GM18499 (cell line): Measurements from ENCODE around the gene SLC26A11.
A peak's percentile ranks its signal among the peaks of the same experiment; 100 is the strongest.

ENCODE experiments used
- ATAC-seq: cut with Tn5 transposase; IDR thresholded peaks from one replicate; pipeline ENCODE4 v1.9.1; 2021; ENCODE audit warnings: moderate number of reproducible peaks; ENCODE audit not compliant: insufficient read depth, unreplicated experiment

The SLC26A11 gene

DNA sequence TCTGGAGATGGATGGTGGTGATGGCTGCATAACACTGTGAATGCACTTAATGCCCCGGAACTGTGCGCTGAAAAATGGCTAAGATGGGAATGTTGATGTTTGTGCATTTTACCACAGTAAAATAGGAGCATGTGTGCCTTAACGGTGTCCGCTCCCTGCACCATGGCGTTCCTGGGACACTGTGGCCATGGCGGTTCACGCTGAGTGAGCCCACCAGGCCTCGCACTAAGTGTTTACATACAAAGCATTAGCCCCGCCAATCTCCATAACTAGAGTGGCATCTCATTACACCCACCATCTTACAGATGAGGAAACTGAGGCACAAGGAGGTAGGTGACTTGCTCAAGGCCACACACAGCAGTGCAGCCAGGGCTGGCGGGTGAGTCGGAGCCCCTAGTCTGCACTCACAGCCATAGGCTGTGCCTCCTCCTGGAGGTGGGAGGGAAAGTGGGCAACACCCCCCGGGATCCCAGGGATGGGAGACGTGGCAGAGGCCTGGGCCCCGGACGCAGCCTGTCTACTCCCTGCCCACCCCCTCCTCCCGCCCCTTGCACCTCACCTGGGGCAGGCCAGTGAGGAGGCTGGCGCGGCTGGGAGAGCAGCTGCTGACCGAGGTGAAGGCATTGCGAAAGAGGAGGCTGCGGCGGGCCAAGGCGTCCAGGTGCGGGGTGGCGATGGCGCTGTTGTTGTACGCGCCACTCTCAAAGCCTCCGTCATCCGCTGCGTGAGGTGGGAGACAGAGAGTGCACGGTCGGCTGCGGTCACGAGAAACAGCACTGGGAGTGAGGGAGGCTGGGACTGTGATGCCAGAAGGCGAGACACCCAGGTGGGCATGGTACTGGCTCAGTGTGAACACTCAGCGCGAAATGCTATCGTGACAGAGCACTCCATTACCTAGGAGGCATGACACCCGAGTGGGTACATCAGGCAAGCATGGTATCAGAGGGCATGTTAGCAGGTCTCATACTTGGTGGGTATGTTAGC lies 3.5 kb upstream of the SLC26A11 start:
- ATAC-seq, result no peak

DNA sequence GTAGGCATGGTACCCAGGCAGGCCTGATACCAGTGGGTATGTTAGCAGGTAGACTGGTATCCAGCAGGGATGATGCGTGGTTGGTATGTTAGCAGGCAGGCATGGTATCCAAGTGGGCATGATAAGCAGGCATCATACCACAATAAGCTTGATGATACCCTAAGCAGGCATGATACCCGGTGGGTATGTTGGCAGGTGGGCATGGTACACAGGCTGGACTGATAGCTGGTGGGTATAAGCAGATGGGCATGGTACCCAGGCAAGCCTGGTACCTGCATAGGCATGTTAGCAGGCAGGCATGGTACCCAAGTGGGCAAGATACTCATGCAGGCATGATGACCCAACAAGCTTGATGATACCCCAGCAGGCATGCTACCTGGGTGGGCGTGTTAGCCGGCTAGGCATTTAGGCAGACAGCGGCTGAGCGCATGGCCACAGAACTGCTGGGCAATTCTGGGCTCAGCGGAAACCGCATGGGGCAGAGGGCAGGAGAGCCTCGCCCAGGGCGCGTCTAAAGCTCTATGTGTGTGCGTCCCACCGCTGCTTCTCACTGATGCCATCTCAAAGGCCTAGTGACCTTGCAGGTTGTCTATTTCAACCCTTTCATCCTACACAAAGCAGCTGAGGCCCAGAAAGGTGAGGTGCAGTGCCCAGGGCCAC lies 2.4 kb upstream of the SLC26A11 start:
- no peak for ATAC-seq

DNA sequence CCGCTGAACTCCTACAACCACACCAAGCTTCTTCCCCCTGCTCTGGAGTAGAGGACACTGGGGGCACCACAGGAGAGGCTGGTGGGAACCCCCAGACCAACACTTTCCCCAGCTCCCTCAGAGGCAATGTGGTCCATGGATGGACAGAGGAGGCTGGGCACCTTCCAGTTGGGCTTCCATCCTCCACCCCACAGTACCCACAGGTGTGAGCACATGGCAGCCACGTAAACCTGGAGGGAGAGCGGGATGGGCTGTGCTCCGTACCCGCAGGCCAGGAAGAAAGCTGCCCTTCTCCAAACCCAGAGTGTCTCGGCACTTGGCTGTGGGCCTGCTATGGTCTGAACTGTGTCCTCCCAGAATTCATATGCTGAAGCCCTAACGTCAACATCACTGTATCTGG lies 1.8 kb upstream of the SLC26A11 start:
- ATAC-seq, result no peak

DNA sequence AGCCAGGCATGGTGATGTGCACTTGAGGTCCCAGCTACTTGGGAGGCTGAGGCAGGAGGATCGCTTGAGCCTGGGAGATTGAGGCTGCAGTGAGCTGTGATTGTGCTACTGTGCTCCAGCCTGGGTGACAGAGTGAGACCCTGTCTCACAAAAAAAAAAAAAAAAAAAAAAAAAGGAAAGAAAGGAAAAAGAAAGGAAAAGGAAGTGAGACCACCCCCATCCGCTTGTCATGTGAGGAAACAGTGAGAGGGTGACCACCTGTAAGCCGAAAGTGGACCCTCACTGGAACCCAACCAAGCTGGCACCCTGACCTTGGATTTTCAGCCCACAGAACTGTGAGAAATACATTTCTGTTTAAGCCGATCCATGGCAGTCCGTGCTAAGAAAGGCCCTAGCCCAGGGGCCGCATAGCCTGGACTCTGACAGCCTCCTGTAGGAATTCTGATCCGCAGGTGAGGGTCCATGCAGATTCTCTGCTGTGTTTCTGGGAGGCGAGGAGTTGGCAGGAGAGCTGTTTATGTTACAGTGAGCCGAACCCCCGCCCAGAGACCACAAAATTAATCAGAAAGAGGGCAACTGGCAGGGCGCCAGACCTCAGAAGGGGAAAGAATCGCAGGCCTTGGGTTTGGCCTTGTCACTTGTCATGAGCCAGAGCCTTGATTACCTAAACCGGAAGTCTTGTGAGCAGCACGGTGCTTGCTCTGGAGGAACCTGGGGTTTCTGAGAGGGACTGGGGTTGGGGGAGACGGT lies 1.0 kb upstream of the SLC26A11 start:
- peak; percentile 52 for ATAC-seq

DNA sequence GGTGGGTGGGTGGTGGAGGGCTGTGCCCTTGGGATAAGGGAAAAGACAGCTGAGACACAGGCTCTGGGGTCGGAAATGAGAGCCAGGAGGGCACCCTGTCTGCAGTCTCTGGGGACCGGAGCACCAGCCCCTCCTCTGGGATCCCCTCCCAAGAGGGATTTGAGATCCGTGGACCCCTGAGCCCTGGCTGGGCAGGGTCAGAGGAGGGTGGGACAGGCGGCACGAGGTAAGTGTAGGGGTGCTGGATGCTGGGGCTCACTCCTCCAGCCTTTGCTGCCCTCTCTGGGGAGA lies 519 bp upstream of the SLC26A11 start:
- ATAC-seq, result peak; percentile 7

DNA sequence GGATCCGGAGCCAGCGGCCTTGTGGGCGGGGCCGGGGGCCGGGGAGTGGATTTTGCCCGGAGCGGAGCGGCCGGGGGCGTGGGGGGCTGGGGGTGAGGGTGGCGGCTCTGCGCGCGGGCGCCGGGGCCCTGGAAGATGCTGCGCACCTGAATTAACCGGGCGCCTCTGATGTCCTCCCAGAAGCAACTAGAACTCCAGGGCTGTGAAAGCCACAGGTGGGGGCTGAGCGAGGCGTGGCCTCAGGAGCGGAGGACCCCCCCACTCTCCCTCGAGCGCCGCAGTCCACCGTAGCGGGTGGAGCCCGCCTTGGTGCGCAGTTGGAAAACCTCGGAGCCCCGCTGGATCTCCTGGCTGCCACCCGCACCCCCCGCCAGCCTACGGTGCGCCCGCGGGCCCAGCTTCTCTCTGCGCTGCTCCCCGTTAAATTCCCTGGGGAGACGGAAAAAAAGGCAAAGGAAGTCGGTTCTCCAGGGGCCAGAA lies 549 bp downstream of the SLC26A11 start:
- no peak for ATAC-seq

DNA sequence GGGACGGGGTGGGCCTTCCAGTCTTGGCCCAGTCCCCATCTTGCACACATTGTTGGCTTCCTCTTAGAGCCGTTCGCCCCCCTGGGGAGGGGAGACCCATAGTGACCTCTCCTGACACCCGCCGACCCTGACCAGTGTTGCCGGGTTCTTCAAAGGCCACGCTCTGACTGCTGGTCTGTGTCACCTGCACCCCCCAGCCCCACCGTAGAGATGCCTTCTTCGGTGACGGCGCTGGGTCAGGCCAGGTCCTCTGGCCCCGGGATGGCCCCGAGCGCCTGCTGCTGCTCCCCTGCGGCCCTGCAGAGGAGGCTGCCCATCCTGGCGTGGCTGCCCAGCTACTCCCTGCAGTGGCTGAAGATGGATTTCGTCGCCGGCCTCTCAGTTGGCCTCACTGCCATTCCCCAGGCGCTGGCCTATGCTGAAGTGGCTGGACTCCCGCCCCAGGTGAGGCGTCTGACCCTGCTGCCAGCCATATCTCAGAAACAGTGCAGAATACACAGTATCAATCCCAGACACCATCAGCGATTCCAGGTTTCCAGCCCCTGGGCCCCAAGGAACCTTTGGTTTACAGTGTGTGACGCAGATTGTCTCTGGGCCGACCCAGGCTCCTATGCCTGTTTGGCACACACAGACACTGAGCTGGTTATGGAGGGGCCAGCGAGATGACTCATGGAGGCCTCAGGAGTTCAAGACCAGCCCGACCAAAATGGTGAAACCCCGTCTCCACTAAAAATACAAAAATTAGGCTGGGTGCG lies 1.3 kb downstream of the SLC26A11 start:
- no peak for ATAC-seq

GRCh38 chr17:80222376-80223141 lies 2.3 kb downstream of the SLC26A11 start:
- ATAC-seq, result no peak

GRCh38 chr17:80223142-80223815 lies 3.1 kb downstream of the SLC26A11 start:
- no peak for ATAC-seq

- ATAC-seq, result no peak
Measured at GRCh38 chr17:80223838-80224497, 3.7 kb downstream of the SLC26A11 start.

GRCh38 chr17:80224683-80225082 lies 4.5 kb downstream of the SLC26A11 start:
- ATAC-seq, result no peak

DNA sequence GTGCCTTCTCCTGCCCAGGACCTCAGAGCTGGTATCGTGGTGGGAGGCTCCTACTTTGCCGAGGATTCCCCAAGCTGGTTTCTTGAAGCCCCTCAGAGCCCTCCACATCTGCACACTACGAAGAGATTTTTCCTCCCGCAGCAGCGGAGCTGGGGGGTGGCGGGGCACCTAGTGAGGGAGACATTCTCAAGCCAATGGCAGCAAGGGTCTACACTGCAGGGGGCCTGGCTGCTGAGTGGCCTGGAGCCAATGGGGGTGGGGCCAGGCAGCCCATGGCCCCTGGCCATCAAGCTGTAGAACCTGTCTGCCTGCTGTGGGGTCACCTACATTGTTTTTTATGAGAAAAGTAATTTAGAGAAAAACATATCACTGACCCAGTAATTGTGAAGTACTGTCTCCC lies 5.0 kb downstream of the SLC26A11 start:
- no peak for ATAC-seq

GRCh38 chr17:80227156-80227555 lies 6.9 kb downstream of the SLC26A11 start:
- ATAC-seq, result no peak

DNA sequence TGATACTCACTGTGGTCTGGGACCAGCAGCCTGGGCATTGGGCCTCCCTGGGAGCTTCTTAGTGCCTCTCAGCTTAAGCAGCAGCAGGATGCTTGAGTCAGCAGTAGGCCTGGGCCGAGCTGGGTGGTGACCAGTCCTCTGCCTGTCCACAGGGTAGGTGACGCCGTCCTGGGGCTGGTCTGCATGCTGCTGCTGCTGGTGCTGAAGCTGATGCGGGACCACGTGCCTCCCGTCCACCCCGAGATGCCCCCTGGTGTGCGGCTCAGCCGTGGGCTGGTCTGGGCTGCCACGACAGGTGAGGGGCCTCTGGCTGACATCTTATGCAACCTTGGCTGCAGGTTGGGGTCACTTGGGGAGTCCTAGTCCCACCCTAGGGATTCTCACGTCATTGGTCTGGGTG lies 7.4 kb downstream of the SLC26A11 start:
- no peak for ATAC-seq

- no peak for ATAC-seq
Measured at GRCh38 chr17:80228477-80228876, 8.2 kb downstream of the SLC26A11 start.

GRCh38 chr17:80229011-80229410 lies 8.8 kb downstream of the SLC26A11 start:
- no peak for ATAC-seq

DNA sequence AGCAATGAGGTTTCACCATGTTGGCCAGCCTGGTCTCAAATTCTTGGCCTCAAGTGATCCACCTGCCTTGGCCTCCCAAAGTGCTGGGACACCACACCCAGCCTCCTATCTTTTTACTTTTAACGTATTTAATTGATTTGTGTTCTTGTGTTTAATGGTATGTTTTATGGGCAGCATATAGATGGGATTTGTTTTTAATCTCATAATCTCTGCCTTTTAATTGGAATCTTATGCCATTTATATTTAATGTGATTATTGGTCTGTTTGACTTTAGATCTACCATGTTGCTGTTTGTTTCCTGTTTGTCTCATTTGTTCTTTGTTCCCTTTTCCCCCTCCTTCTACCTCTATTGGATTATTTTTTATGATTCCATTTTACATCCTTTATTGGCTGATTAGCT lies 12.2 kb downstream of the SLC26A11 start:
- ATAC-seq, result no peak

DNA sequence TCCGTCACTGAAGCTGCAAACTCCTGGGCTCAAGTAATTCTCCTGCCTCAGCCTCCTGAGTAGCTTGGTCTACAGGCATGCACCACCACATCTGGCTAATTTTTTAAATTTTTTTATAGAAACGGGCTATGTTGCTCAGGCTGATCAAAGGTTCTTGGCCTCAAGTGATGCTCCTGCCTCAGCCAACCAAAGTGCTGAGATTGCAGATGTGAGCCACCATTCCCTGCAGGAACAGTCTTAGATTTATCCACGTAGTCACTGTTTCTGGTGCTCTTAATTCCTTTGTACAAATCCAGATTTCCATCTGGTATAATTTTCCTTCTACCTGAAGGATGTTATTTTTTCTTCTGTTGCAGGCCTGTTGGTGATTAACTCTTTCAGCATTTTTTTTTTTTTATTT lies 13.0 kb downstream of the SLC26A11 start:
- ATAC-seq, result no peak
